Ascending aorta (tissue), 2 donors: ENCODE results near the gene DLL4. TPM values are rescaled to one million over a fixed set of nuclear protein-coding genes. Genes with fewer than 3 reads are reported as not detected.

Experiments
- DNase-seq, 2 donors: peaks; one replicate each; pipeline ENCODE4 v3.0.0-alpha.2; 2019; ENCODE audit warnings: low spot score in 2 of 2
- H3K27ac ChIP-seq, 2 donors: fragments of 200-600 bp; sonication (generic); one replicate each; pipeline ENCODE4 v1.5.1; 2016 to 2017; ENCODE audit warnings: mild to moderate bottlenecking in 1 of 2
- H3K27me3 ChIP-seq: fragments of 200-600 bp; sonication (generic); one replicate; pipeline ENCODE4 v1.5.1; 2017
- H3K36me3 ChIP-seq, 2 donors: fragments of 200-600 bp; sonication (generic); one replicate each; pipeline ENCODE4 v1.5.1; 2016
- H3K4me1 ChIP-seq, 2 donors: fragments of 200-600 bp; sonication (generic); one replicate each; pipeline ENCODE4 v1.5.1; 2016 to 2017; ENCODE audit warnings: mild to moderate bottlenecking in 1 of 2
- H3K4me3 ChIP-seq, 2 donors: fragments of 200-600 bp; sonication (generic); one replicate each; pipeline ENCODE4 v1.5.1; 2016 to 2017; ENCODE audit warnings: mild to moderate bottlenecking in 1 of 2
- H3K9me3 ChIP-seq, 2 donors: fragments of 200-600 bp; sonication (generic); one replicate each; pipeline ENCODE4 v1.5.1; 2016
- CTCF ChIP-seq, 3 experiments: fragments of 200-600 bp in 2 of 3; fragments of 450-650 bp in 1 of 3; sonication (generic) in 2 of 3; IDR thresholded peaks; one replicate each; pipeline ENCODE4 v1.5.1; 2016 to 2019; ENCODE audit warnings: antibody characterized with exemption in 3 of 3, mild to moderate bottlenecking in 1 of 3, moderate library complexity in 1 of 3
- intact Hi-C: fragments of 100-400 bp; cut with DNase I; formaldehyde crosslinking; loops from one replicate; pipeline ENCODE4 v1.15.1; 2023
- total RNA-seq: library from RNA; depleted of rRNA; stranded (reverse); fragments of >200 nt; gene quantifications from one replicate; pipeline ENCODE4 v1.1.0, GENCODE V29; 2016

The DLL4 gene
- total RNA-seq, 1 donor from 2014 or later: 30.2 TPM

GRCh38 chr15:40902605-40903561, 26.3 kb upstream of the DLL4 start:
- TF ChIP-seq CTCF (IDR thresholded peaks at IDR 0.05): no peak
- Histone ChIP-seq H3K4me1 (peaks cover 19 to 24% of the 10 kb centered on the region in 2 donors), H3K36me3 (peaks cover 50 to 56% of the 10 kb centered on the region in 2 donors), H3K27me3 (no peaks in the 10 kb centered on the region), H3K4me3 (no peak overlapping the region), H3K9me3 (no peaks in the 10 kb centered on the region), H3K27ac (peak overlapping the region in 1 of 2 donors; percentile 9)
- peak; percentile 30 to 73 for DNase-seq
- intact Hi-C loops: loop anchor here (5.0 kb wide), 1 partner anchor 329 kb away; the partner anchor contains the start of genes CHP1 and EXD1

- Histone ChIP-seq H3K27ac (peak overlapping the region; percentile 96), H3K36me3 (peaks cover 34 to 40% of the 10 kb centered on the region in 2 donors), H3K27me3 (no peaks in the 10 kb centered on the region), H3K4me3 (no peak overlapping the region), H3K4me1 (peaks cover 19 to 24% of the 10 kb centered on the region in 2 donors), H3K9me3 (no peaks in the 10 kb centered on the region)
- no peak for DNase-seq
- intact Hi-C loops: loop anchor here (1.0 to 5.0 kb wide), 5 partner anchors 114 to 428 kb away; partner anchors contain the start of genes CHP1, EXD1, INO80 and NUSAP1
- no peak for TF ChIP-seq CTCF (IDR thresholded peaks at IDR 0.05)
Measured at GRCh38 chr15:40904552-40905201, 24.5 kb upstream of the DLL4 start.

- Histone ChIP-seq H3K9me3 (no peaks in the 10 kb centered on the region), H3K27ac (peak overlapping the region; percentile 96), H3K27me3 (no peaks in the 10 kb centered on the region), H3K36me3 (peaks cover 18 to 24% of the 10 kb centered on the region in 2 donors), H3K4me1 (peaks cover 19 to 24% of the 10 kb centered on the region in 2 donors), H3K4me3 (peak overlapping the region; percentile 32 to 66)
- intact Hi-C loops: loop anchor here (1.0 to 5.0 kb wide), 7 partner anchors 12 to 426 kb away; partner anchors contain the start of genes CHAC1, NUSAP1, OIP5 and VPS18
- peak; percentile 75 to 82 (median 75) for TF ChIP-seq CTCF (IDR thresholded peaks at IDR 0.05)
- peak; percentile 79 to 95 for DNase-seq
Measured at GRCh38 chr15:40906091-40906990, 22.8 kb upstream of the DLL4 start.

- no peaks in the 10 kb centered on the region for H3K27me3 ChIP-seq
- TF ChIP-seq CTCF (IDR thresholded peaks at IDR 0.05): no peak
- peaks cover 19 to 24% of the 10 kb centered on the region in 2 donors for H3K4me1 ChIP-seq
- peak overlapping the region; percentile 32 to 66 for H3K4me3 ChIP-seq
- peak overlapping the region; percentile 96 for H3K27ac ChIP-seq
- intact Hi-C loops: loop anchor here (1.0 to 5.0 kb wide), 7 partner anchors 13 to 425 kb away; partner anchors contain the start of genes CHAC1, NUSAP1, OIP5 and VPS18
- H3K36me3 ChIP-seq: peaks cover 13 to 17% of the 10 kb centered on the region in 2 donors
- H3K9me3 ChIP-seq: no peaks in the 10 kb centered on the region
- DNase-seq: peak in 1 of 2 donors; percentile 77
Measured at GRCh38 chr15:40906991-40907802, 21.9 kb upstream of the DLL4 start.
